ENCODE data around the gene FMO2.

The FMO2 gene

DNA sequence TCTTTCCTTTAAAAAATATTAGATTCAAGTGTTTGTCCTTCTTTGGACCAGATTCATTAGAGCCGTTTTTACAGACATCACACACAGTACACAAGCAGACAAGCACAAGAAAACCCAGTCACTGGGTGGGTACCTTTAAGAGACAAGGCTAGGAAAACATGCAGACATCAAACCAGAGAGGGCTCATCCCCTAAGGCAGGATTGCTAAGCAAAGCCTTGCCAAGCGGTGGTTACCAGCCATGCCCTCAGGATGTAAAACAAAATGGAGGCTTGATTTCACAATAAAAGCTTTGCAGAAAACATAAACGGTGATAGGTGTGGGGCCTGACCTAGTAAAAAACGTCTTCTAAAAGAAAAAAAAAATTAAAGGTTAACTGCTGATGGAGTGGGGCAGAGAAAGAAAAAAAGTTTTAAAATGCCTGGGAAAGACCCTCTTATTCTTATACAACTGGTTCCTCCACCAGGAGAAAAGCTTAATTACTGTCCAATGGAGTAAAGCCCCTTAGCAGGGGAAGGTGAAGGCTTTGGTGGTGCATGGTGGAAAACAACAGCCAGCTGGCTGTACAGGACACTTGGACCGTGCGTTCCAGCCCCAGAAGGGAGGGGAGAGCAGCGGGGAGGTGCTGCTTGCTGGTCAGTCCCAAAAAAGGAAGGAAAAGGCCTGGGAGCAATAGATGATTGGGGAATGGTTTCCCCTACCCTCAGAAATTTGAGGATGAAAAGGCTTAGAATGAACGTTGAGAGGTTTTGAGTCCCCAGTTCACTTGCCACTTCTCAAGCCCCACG is 32.8 kb downstream of the FMO2 start:
- TF ChIP-seq, protein P1, sequence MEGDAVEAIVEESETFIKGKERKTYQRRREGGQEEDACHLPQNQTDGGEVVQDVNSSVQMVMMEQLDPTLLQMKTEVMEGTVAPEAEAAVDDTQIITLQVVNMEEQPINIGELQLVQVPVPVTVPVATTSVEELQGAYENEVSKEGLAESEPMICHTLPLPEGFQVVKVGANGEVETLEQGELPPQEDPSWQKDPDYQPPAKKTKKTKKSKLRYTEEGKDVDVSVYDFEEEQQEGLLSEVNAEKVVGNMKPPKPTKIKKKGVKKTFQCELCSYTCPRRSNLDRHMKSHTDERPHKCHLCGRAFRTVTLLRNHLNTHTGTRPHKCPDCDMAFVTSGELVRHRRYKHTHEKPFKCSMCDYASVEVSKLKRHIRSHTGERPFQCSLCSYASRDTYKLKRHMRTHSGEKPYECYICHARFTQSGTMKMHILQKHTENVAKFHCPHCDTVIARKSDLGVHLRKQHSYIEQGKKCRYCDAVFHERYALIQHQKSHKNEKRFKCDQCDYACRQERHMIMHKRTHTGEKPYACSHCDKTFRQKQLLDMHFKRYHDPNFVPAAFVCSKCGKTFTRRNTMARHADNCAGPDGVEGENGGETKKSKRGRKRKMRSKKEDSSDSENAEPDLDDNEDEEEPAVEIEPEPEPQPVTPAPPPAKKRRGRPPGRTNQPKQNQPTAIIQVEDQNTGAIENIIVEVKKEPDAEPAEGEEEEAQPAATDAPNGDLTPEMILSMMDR (IDR thresholded peaks at IDR 0.05; ENCODE audit: low read depth, low read length) = no peak
- H3K9me3 ChIP-seq (ENCODE audit: severe bottlenecking) = no peaks in the 10 kb centered on the region
- H3K27me3 ChIP-seq (ENCODE audit: insufficient read depth, low read depth, severe bottlenecking) = no peaks in the 10 kb centered on the region
- no peak overlapping the region for H3K27ac ChIP-seq
- H3K36me3 ChIP-seq = no peaks in the 10 kb centered on the region
- DNase-seq = no peak
- no peak overlapping the region for H3K4me3 ChIP-seq (ENCODE audit: low read depth, low read length)

DNA sequence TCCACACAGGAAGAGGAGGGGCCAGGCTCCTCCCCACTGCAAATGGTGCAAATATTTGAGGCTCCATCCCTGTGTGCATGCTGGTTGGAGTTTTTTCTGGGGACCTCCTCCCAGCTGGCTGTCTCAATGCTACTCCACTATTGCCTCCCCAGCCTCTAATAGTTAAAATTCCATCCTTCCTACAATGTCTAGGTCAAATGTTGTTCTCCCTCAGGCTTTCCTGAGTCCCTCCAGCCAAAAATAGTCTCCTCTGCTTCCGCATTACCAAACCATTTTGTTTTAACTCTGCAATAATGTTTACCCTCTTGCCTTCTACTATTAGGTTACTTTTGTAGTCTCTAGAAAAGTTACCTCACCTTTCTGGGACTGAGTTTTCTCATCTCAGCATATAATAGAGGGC is 33.6 kb downstream of the FMO2 start:
- TF ChIP-seq, protein P1 (IDR thresholded peaks at IDR 0.05; ENCODE audit: low read depth, low read length) = no peak
- no peak for DNase-seq
- H3K27ac ChIP-seq = no peak overlapping the region
- H3K9me3 ChIP-seq (ENCODE audit: severe bottlenecking) = no peaks in the 10 kb centered on the region
- H3K36me3 ChIP-seq = no peaks in the 10 kb centered on the region
- H3K27me3 ChIP-seq (ENCODE audit: insufficient read depth, low read depth, severe bottlenecking) = no peaks in the 10 kb centered on the region
- no peak overlapping the region for H3K4me3 ChIP-seq (ENCODE audit: low read depth, low read length)

DNA sequence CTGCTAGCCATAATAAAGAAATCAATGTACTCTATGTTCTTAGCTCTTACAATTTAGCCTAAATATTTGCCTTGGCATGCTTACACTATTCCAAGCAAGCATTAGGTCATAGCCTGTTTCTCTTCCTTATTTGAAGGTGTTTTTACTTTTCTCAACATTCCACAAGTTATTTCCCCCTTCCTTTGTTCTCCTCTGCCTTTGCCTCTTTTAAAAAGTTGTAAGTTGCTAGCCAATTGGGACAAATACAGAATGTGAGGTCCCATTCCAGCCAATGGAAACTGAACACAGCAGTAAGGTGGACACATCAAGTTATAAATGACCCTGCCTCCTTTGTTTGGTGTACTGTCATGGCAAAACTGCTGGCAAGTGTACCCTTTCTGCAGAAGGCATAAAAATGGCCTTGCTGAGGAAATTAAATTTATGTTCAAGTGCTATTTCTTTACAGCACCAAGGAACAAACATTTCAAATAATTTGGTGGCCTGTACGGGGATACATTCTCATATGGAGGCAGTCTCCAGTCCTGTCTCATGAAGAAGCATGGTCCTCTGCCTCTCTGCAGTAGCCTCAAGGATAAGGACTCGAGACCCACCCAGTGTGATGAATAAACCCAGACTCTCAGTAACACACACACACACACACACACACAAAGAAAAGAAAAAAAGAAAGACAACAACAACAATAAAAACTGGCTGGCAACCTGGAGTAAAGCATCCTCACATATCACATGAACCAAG is 34.4 kb downstream of the FMO2 start:
- no peaks in the 10 kb centered on the region for H3K9me3 ChIP-seq (ENCODE audit: severe bottlenecking)
- no peaks in the 10 kb centered on the region for H3K36me3 ChIP-seq
- no peak overlapping the region for H3K27ac ChIP-seq
- TF ChIP-seq, protein P1 (IDR thresholded peaks at IDR 0.05; ENCODE audit: low read depth, low read length) = no peak
- no peaks in the 10 kb centered on the region for H3K27me3 ChIP-seq (ENCODE audit: insufficient read depth, low read depth, severe bottlenecking)
- no peak for DNase-seq
- H3K4me3 ChIP-seq (ENCODE audit: low read depth, low read length) = no peak overlapping the region

DNA sequence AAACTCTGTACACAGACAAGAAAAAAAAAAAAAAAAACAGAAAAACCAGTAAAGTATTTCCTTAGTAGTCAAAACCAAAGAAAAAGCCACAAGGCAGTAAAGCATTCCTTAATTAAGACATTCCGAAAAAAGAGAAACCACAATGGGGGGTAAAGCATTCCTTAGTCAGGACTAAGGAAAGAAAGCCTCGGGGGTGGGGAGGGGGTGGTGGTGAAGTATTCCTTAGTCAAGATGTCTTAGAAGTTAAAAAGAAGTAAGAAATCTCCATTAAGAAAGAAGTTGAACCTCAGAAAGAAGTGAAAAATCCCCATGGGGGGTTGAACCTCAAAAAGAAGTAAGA is 35.0 kb downstream of the FMO2 start:
- H3K27me3 ChIP-seq (ENCODE audit: insufficient read depth, low read depth, severe bottlenecking) = no peaks in the 10 kb centered on the region
- TF ChIP-seq, protein P1 (IDR thresholded peaks at IDR 0.05; ENCODE audit: low read depth, low read length) = no peak
- H3K9me3 ChIP-seq (ENCODE audit: severe bottlenecking) = no peaks in the 10 kb centered on the region
- H3K36me3 ChIP-seq = no peaks in the 10 kb centered on the region
- H3K4me3 ChIP-seq (ENCODE audit: low read depth, low read length) = no peak overlapping the region
- DNase-seq = no peak
- H3K27ac ChIP-seq = no peak overlapping the region

DNA sequence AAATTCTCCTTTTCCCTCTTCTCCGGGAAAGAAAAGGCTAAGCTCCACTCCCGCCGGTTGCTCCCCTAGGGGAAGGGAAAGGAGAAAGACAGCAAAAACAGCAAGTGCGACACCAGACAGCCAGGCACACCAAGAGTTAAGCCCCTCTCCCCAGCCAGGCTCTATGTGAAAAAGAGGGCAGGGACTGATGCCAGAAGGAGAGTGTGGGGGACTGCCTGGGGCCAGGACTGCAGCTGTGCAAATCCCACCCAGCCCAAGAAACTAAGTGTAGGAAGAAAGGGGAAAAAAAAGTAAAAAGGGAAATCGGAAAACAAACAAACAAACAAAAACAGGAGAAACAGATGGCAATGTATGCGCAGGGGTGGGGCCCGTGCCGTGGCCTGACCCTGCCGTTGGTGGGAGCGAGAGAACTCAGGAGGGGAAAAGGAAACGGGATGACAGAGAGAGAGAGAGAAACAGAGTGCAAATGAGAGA is 35.5 kb downstream of the FMO2 start:
- H3K36me3 ChIP-seq = no peaks in the 10 kb centered on the region
- DNase-seq = no peak
- no peaks in the 10 kb centered on the region for H3K27me3 ChIP-seq (ENCODE audit: insufficient read depth, low read depth, severe bottlenecking)
- no peak overlapping the region for H3K27ac ChIP-seq
- H3K9me3 ChIP-seq (ENCODE audit: severe bottlenecking) = no peaks in the 10 kb centered on the region
- no peak overlapping the region for H3K4me3 ChIP-seq (ENCODE audit: low read depth, low read length)
- TF ChIP-seq, protein P1 (IDR thresholded peaks at IDR 0.05; ENCODE audit: low read depth, low read length) = no peak
